ENCODE measurements around the gene GNAQ. TPM values are rescaled to one million over a fixed set of nuclear protein-coding genes. Genes with fewer than 3 reads are reported as not detected.
"Not testable (repeated sequence)": the region's sequence is repeated elsewhere in the genome, so short reads cannot be mapped to it uniquely, and the experiment has no call there.

Gene GNAQ
- total RNA-seq, 1 experiment from 2014 or later: 38.2 TPM

GRCh38 chr9:77881111-77881510, 150.5 kb downstream of the GNAQ start:
- no peak overlapping the region for H3K4me3 Mint-ChIP-seq (ENCODE audit: unreplicated experiment)
- H3K27ac Mint-ChIP-seq (ENCODE audit: low read depth, unreplicated experiment): no peak overlapping the region
- H3K4me1 Mint-ChIP-seq (ENCODE audit: insufficient read depth, unreplicated experiment): peaks cover 29% of the 10 kb centered on the region
- ChIA-PET POLR2A (interaction anchor here (0.5 kb wide), 1 partner anchor 252 kb away, joined by 4 read pairs; no protein-coding TSS in a partner anchor), CTCF (interaction anchor here (1.6 to 1.7 kb wide), 2 partner anchors 14 to 154 kb away, joined by 3 to 9 read pairs; no protein-coding TSS in a partner anchor)
- H3K9me3 Mint-ChIP-seq (ENCODE audit: unreplicated experiment): no peaks in the 10 kb centered on the region
- H3K36me3 Mint-ChIP-seq (ENCODE audit: insufficient read depth, unreplicated experiment): no peaks in the 10 kb centered on the region
- intact Hi-C loops (cut with micrococcal nuclease): no loop called here
- no TSS peak for BruUV-seq (replicated peaks)
- DNase-seq (ENCODE audit: unreplicated experiment): no peak
- no peaks in the 10 kb centered on the region for H3K27me3 Mint-ChIP-seq (ENCODE audit: insufficient read depth, unreplicated experiment)
- TF ChIP-seq CTCF (IDR thresholded peaks at IDR 0.05; ENCODE audit: unreplicated experiment): no peak

DNA sequence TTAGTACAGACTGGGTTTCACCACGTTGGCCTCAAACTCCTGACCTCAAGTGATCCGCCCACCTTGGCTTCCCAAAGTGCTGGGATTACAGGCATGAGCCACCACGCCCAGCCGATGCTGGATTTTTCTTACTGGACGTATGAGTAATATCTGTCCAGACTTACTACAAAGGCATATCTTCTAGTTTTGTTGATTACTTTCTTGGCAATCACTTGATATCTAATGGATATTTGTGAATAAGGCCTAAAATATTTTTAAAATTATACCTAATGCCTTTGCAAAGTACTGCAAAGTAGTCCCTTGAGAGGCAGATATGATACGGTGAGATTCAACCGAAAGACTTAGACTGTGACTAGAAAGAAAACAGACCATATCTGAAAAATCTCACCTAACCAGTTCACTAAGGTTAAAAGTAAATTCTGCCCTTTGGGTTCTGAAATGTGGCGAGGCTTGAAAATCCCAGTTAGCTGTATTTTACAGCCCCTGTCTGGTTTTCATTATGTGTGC, 152.1 kb downstream of the GNAQ start:
- BruUV-seq (replicated peaks): no TSS peak
- ChIA-PET CTCF (interaction anchor here (0.6 to 1.2 kb wide), 2 partner anchors 38 to 182 kb away, joined by 4 read pairs; no protein-coding TSS in a partner anchor), POLR2A (no interaction called here)
- no peaks in the 10 kb centered on the region for H3K9me3 Mint-ChIP-seq (ENCODE audit: unreplicated experiment)
- intact Hi-C loops (cut with micrococcal nuclease): no loop called here
- no peak overlapping the region for H3K4me3 Mint-ChIP-seq (ENCODE audit: unreplicated experiment)
- H3K36me3 Mint-ChIP-seq (ENCODE audit: insufficient read depth, unreplicated experiment): no peaks in the 10 kb centered on the region
- no peak for TF ChIP-seq CTCF (IDR thresholded peaks at IDR 0.05; ENCODE audit: unreplicated experiment)
- H3K4me1 Mint-ChIP-seq (ENCODE audit: insufficient read depth, unreplicated experiment): peaks cover 22% of the 10 kb centered on the region
- no peaks in the 10 kb centered on the region for H3K27me3 Mint-ChIP-seq (ENCODE audit: insufficient read depth, unreplicated experiment)
- DNase-seq (ENCODE audit: unreplicated experiment): peak; percentile 24
- H3K27ac Mint-ChIP-seq (ENCODE audit: low read depth, unreplicated experiment): no peak overlapping the region

- POLR2A ChIA-PET; H3K36me3 Mint-ChIP-seq (ENCODE audit: insufficient read depth, unreplicated experiment); BruUV-seq (replicated peaks); H3K27ac Mint-ChIP-seq (ENCODE audit: low read depth, unreplicated experiment); H3K27me3 Mint-ChIP-seq (ENCODE audit: insufficient read depth, unreplicated experiment); H3K9me3 Mint-ChIP-seq (ENCODE audit: unreplicated experiment); H3K4me3 Mint-ChIP-seq (ENCODE audit: unreplicated experiment); intact Hi-C loops (cut with micrococcal nuclease); DNase-seq (ENCODE audit: unreplicated experiment): not testable (repeated sequence)
- CTCF ChIA-PET: interaction anchor here (0.7 kb wide), 1 partner anchor 335 kb away, joined by 3 read pairs; no protein-coding TSS in a partner anchor
- peaks cover 16% of the 10 kb centered on the region for H3K4me1 Mint-ChIP-seq (ENCODE audit: insufficient read depth, unreplicated experiment)
These were observed 152.8 kb downstream of the GNAQ start for GRCh38 chr9:77878793-77879192.

DNA sequence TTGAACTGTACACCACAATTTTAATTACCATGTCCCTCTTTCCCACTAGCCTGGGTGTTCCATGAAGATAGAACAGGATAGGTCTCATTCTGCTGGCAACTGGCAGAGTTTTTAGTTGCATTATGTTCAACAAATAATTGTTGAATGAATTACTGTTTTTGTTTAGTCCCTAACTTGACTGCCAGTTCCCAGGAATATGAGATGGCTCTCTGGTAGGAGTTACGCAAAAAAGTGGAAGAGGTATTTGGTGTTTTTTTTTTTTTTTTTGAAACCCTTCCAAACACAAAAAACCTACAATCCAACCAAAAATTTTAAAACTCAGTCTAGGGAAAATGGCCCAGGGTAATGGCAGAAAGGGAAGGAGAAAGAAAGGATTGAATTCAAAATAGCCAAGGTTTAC, 153.6 kb downstream of the GNAQ start:
- Mint-ChIP-seq H3K4me1 (ENCODE audit: insufficient read depth, unreplicated experiment) (peaks cover 7% of the 10 kb centered on the region), H3K9me3 (ENCODE audit: unreplicated experiment) (no peaks in the 10 kb centered on the region), H3K27ac (ENCODE audit: low read depth, unreplicated experiment) (no peak overlapping the region), H3K27me3 (ENCODE audit: insufficient read depth, unreplicated experiment) (no peaks in the 10 kb centered on the region), H3K36me3 (ENCODE audit: insufficient read depth, unreplicated experiment) (no peaks in the 10 kb centered on the region), H3K4me3 (ENCODE audit: unreplicated experiment) (no peak overlapping the region)
- POLR2A ChIA-PET: no interaction called here
- DNase-seq (ENCODE audit: unreplicated experiment): peak; percentile 15
- intact Hi-C loops (cut with micrococcal nuclease): no loop called here
- CTCF ChIA-PET: no interaction called here
- no peak for TF ChIP-seq CTCF (IDR thresholded peaks at IDR 0.05; ENCODE audit: unreplicated experiment)
- BruUV-seq (replicated peaks): no TSS peak

All from MCF 10A (cell line).